ENCODE measurements around the gene TEX38.
"Not testable (repeated sequence)": the region's sequence is repeated elsewhere in the genome, so short reads cannot be mapped to it uniquely, and the experiment has no call there.

TEX38 gene

DNA sequence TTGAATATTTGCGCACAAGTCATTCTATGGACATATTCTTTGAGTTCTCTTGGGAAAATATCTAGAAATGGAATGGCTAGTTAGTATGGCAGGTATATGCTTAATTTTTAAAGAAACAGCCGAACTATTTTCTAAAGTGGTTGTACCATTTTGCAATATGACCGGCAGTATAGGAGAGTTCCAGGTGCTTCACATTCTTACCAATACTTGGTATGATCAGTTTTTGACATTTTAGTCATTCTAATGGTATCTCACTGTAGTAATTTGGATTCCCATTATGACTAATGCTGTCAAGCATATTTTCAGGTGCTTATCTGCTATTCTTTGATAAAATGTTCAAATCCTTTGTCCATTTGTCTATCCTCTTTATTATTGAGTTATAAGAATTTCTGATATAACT is 24.0 kb upstream of the TEX38 start:
- H3K27ac ChIP-seq: no peak overlapping the region
- no peak for TF ChIP-seq CTCF (conservative IDR thresholded peaks at IDR 0.05)

- no peak for TF ChIP-seq CTCF (conservative IDR thresholded peaks at IDR 0.05)
- no peak overlapping the region for H3K27ac ChIP-seq
Observed at GRCh38 chr1:46649764-46650163, 21.9 kb upstream of the TEX38 start.

GRCh38 chr1:46650491-46650890 is 21.2 kb upstream of the TEX38 start:
- no peak for TF ChIP-seq CTCF (conservative IDR thresholded peaks at IDR 0.05)
- H3K27ac ChIP-seq: no peak overlapping the region

DNA sequence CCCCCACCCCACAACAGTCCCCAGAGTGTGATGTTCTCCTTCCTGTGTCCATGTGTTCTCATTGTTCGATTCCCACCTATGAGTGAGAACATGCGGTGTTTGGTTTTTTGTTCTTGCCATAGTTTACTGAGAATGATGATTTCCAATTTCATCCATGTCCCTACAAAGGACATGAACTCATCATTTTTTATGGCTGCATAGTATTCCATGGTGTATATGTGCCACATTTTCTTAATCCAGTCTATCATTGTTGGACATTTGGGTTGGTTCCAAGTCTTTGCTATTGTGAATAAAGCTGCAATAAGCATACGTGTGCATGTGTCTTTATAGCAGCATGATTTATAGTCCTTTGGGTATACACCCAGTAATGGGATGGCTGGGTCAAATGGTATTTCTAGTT is 20.5 kb upstream of the TEX38 start:
- not testable (repeated sequence) for H3K27ac ChIP-seq

DNA sequence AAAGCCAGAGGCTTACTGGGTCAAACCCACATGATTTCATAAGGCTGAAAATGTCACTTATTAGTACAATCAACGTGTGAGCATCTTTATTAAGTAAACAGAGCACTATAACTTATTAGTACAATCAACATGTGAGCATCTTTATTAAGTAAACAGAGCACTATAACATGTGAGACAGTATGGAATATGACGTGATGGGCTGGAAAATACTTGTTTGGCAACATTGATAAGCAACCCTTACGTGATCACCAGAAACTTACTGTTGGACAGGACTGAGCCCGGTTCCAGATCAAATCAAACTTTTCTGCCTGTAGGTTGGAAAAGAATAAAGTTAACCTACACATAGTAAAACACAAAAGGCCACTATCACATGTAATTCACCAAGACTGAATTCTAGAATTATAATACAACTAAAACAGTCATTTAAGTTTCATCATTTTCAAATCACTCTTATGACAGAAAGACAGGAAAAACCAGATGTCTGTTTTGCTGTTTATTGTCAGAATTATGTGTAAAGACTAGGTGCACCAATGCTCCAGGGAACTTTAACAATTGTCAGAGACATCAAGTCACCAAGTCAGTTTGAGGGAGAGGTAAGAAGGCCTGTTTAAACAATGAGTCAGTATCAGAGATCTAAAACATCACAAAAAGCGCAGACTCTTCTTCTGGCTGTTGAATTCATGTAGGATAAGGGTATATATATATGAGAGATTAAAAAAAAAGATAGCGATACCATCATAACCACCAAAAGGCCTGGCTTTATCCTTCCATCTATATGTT is 19.1 kb upstream of the TEX38 start:
- no peak for TF ChIP-seq CTCF (conservative IDR thresholded peaks at IDR 0.05)
- peak overlapping the region; percentile 37 for H3K27ac ChIP-seq

DNA sequence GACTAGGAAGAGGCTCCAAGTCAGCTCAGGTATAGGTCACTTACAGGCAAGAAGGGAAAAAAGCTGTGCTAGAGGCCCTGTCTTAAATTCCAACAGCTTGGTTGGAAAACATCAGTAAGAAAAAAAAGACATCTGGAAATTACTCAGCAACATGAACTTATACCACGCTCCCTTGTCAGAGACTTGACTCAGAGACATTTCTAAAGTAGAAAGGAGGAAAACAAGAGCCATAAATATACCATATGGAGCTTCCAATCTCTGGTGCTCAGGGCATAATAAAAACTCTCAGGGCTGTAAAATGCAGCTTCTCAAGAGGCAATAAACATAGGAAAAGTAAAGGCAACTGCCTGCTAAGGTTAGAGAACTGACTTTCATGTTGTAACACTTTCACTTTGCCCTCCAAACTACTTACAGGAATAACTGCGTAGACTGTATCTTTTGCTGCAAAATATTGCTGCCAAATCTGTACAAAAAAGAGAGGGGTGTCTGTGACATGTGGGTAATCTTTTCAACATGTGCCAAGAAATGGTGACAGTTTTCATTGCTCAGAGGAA is 18.2 kb upstream of the TEX38 start:
- H3K27ac ChIP-seq: peak overlapping the region; percentile 37
- TF ChIP-seq CTCF (conservative IDR thresholded peaks at IDR 0.05): no peak

GRCh38 chr1:46654012-46654411 is 17.6 kb upstream of the TEX38 start:
- H3K27ac ChIP-seq: peak overlapping the region; percentile 37; the same call in 1 of the 2 replicates
- TF ChIP-seq CTCF (conservative IDR thresholded peaks at IDR 0.05): no peak

DNA sequence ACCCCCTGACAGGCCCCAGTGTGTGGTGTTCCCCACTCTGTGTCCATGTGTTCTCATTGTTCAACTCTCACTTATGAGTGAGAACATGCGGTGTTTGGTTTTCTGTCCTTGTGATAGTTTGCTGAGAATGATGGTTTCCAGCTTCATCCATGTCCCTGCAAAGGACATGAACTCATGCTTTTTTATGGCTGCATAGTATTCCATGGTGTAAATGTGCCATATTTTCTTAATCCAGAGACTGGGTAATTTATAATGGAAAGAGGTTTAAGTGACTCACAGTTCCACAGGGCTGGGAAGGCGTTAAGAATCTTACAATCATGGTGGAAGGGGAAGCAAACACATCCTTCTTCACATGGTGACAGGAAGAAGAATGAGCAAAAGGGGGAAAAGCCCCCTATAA is 17.0 kb upstream of the TEX38 start:
- not testable (repeated sequence) for H3K27ac ChIP-seq
